GM03348 (cell line): ENCODE measurements around the gene ATP6V0E2.
A peak's percentile ranks its signal among the peaks of the same experiment; 100 is the strongest.

ENCODE experiments used
- DNase-seq: peaks from one replicate; pipeline ENCODE4 v3.0.0; 2012; ENCODE audit warnings: low spot score

Gene ATP6V0E2

DNA sequence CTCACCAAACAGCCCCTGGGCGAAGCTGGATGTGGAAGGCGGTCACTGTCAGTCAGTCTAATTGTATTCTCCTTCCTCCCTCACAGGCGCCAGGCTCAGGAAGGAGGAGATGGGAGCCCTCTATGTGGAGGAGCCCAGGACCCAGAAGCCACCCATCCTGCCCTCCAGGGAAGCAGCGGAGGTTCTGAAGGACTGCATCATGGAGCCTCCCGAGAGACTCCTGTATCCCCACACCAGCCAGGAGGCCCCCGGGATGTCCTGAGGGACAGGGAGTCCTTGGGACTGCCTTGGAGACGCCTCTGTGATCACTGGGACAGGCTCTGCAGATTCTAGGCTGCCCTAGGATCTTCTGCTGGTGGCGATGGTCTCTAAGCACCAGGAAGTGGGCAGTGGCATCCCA is 9.7 kb upstream of the ATP6V0E2 start:
- DNase-seq, result no peak

DNA sequence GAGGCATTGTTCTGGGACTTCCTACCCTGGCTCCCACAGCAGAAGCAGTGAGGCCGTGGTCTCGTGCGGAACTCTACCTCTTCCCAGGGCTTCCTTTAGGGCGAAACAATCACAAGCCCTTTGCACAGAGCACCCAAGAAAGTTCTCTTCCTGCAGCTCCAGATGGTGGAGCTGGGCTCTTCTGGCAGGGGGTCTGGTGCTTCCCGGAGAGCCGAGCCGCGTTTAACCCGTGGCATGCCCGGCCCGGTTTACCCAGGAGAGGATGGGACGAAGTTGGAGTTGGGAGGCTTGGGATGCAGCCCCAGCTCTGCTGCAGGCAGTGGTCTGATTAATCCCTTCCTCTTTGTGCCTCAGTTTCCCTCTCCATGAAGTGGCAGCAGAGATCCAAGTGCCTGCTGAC is 9.0 kb upstream of the ATP6V0E2 start:
- no peak for DNase-seq

DNA sequence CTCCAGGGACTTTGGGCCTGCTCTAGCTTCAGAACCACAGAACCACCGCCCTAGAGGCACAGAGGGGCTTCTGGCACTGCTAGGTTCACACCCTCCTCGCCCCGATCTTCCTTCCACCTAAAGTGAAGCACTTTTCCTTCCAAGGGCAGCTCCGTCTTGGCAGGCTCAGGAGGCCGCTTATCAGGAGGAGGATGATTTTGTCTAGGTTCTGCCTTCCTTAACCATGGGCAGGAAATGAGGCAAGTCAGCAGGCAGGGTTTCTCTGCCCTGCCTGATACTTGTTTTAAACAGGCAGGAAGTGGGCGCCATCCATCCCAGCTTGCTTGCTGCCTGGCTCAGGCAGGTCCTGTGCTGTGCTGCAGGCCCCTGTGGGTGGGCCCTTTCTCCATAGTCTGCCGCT is 8.3 kb upstream of the ATP6V0E2 start:
- no peak for DNase-seq

DNA sequence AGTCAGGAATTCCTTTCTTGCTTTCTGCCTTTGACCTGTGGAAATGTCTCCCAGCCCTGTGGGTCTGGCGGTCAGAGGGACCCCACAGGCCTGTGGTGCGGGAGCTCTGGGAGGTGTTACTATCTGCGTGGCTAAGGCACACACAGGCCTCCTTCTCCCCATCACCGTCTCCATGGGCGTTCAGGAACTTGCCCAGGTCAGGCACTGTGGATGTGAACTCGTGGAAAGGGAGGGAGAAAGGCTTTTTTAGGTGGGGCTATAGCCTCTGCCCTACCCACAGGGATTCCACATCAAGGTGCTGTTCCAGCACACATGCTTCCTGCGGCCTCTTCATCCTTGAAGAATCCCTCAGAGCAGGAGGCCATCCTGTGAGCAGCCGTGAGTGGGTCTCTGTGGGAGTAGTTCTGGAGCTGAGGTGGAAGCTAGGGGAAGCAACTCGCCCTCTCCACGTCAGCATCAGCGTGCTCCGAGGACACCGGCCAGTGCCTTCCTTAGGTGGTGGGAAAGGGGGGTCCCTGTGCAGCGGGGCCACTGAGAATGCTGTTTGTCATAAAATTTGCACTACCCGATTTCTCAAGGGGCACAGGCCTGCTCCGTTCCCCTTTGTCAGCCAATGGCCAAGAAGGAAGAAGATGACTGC is 7.5 kb upstream of the ATP6V0E2 start:
- no peak for DNase-seq

DNA sequence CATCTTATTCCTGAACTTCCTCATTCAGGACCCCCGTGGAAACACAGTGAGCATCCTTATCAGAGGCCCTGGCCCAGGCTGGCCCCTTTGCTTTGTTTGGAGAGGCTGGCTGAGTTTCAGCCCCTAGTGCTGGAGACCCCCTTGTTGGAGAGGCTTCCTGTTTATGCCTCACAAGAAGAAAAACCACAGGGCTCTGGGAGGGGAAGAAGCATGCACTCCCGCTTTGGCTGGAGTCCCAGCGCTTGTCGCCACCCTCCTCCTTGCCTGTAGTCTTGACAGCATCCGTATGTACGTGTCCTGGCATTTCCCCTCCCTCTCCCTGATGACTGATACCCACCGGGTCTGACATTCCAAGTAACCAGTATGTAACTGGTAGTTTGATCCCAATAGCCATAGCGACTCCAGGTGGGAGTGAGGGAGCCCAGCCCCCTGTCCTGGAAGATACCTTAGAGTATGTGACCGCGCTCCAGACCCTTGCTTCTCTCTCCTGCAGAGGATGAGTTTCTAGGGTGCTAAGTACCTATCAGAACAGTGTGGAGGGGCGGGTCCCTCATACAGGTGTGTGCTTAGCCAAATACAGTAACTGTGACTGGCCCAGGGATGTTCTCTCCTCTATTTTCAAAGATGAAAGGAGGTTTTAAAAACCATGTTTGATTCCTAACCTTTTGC is 6.9 kb upstream of the ATP6V0E2 start:
- DNase-seq, result no peak

DNA sequence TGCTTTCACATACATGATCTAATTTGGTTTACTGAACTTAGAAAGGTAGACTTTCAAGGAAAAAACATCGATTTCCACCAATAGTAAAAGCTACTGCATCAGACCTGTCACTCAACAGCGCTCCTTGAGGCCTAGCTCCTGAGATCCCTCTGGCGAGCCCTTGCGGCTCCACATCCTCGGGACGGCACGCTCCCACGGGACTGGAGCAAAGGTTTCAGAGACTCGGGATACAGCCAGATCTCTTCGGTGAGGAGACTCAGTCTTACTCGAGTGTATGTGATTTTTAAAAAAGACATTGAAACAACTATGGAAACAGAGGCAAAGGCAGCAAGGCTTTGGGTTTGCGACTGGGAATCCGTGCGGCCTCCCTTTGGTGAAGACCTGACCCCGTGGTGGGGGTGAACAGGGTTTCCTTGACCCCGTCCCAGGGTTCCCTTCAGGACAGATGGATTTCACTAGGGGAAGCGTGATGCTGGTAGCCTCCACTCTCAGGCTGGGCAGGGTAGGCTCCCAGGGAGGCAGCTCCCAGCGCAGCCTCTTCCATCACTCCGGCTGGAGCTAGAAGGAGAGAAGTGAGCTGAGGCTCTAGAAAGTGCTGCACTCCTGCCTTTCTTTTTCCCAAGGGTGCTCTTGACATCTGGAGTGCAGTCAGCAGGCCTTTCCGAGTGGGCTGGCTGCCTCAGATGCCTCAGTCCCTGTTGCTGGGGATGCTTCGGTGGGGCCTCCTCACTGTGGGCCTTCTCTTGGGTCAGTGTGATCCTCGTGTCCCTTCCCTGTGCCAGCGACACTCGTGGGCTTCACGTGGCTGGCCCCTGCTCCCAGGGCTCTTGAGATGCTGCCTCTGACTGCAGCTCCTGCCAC is 5.8 kb upstream of the ATP6V0E2 start:
- no peak for DNase-seq

DNA sequence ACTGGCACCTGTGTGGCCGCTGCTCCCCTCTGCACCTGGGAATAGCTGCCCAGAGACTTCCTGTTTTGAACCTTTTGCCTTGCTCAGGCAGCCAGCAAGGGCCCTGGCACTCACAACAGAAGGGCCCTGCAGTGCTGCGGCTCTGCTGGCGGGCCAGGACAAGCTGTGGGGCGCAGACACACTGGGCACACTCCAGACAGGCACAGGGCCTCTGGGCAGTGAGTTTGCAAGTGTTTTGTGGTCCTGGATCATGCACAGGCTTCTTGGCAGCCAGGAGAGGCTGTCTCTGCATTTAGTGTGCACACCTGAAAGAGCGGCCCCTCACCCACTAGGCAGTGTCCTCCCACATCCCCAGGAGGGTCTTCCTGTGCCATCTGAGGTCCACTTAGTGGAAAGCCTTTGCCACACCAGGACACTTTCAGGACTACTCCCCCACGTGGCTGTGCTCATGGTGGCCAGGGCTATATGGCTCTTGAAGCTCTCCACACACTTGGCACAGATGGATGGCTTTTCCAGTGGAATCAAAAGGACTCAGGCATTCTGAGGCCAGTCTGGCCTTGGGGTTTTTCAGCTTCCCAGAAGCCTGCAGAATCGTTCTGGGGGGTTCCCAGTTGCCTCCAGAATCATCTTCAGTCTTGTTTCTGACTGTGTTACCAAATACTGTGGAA is 5.0 kb upstream of the ATP6V0E2 start:
- DNase-seq, result no peak

DNA sequence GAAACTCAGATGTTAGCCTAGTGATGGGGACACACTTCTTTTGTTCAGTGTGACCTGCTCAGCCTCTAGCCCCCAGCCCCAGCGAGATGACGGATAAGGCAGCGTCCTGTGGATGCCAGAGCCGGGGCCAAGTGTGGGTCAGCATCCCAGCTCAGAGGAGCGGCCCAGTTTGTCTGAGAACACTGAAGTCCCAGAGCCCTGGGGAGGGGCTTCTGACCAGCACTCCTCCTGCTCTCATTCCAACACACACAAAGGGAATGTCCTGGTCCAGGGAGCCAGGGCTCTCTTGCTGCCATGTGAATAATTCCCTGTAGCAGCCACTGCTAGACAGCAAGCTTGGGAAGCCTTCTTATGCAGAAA is 4.5 kb upstream of the ATP6V0E2 start:
- no peak for DNase-seq

DNA sequence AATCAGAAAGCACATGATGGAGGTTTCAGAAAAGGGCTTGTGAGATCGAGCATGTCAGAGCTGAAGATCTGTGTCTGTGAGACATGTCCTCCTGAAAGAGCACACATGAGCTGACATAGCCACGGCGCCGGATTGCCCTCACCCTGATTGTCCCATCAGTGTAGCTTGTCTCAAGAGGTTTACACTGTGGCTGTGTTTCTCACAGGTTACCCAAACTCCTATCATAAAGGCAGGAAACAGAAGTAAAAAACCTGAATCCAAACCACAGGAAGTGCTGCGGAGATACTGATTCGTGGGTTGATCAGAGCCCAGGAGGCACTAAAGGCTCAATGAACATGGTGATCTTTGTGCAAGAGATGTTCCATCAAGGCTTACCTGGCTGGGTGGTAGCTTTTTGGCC is 3.9 kb upstream of the ATP6V0E2 start:
- no peak for DNase-seq

DNA sequence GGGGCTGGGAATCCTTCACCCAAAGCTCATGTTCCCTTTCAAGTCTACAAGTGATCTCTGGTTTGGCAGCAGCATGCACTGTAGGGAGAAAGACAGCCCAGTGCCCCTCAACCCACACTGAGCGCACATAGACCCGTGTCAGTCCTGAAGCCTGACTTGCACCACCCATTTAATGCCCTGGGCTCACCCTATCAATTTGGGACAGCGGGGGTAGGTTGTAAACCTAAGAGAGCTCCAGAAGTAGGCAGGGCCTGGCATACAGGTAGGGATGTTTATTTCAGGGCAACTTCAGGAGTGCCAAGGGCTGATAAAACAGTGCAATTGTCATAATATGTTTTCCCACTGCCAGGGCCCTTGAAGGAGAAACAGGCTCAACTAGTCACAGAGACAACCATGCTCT is 3.5 kb upstream of the ATP6V0E2 start:
- no peak for DNase-seq

DNA sequence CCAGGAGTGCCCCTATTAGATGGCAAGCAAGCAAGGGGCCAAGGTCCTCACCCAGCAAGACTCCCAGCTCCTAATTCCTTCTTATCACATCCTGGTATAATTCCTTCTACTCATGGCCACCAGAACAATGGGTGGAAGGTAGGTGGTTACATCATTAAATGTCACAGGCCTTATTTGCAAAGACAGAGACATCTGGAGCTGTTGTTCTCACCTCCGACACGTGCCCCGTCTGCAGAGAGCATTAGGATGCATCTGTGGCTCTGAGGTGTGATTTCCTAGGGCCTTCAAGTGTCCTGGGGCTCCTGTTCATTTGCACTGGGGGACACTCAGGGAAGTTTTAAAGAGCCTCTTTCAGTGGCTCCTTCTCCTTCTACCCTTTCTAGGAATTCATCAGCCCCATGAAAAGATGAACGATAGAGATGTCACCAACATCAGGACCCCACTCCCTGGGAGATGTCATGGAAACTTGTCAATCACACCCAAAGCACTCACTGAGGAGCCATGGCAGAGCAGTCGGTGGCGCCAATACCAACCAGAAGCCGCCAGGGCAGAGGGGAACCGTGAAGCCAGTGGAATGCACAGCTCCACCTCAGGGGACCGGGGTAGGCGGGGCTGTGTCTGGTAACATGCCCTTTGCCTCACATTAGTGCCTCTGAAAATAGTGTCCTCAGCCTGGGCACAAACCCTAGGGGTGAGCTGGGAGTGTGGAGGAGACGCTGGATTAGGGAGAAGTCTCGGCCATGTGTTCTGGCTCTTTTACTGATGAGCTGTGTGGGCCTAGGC is 2.9 kb upstream of the ATP6V0E2 start:
- no peak for DNase-seq

DNA sequence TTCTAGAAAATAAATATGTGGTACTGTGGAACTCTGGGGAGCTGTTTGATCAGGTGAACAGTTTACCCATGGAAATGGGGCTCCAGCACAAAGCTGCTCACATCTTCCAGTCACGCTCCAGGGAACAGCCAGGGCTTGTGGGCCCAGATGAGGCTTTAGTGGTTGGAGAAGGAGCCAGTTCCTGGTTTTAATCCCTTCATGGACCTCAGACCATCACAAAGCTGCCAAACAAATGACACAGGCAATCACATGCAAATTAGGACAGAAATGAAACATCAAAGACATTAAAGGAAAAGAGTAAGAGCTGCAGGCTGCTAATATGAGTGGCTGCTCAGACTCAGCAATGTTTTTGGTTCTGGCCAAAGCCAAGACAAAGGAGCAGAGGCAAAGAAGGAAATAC is 2.2 kb upstream of the ATP6V0E2 start:
- DNase-seq, result no peak

DNA sequence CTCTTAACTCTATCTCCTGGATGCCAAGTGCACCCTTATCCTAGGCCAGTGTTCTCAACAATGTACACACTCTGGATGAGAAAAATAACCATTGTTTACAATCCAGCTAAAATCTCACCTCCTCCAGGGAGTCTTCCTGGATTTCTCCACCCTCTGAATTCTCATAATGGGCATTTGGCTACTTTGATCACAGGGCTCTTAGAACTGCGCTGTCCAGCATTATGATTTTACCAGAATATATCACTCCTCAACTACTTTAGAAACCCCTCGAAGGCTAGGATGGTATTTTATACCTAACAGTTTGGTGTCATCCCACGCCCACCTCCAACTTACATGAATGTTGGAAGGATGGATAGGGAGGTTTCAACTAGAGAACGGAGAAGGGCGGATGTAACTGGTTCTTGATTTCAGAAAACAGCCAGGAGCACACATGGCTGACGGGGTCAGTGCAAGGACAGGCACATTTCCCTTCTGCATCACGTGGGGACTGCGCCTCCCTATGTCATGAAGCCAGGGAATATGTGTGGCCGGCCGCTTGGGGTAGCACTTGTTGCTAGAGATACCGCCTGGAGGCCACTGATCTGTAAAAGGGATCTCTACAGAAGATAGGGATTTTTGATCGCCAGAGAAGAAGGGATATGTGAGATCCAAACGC is 1.2 kb upstream of the ATP6V0E2 start:
- DNase-seq, result peak; percentile 90

DNA sequence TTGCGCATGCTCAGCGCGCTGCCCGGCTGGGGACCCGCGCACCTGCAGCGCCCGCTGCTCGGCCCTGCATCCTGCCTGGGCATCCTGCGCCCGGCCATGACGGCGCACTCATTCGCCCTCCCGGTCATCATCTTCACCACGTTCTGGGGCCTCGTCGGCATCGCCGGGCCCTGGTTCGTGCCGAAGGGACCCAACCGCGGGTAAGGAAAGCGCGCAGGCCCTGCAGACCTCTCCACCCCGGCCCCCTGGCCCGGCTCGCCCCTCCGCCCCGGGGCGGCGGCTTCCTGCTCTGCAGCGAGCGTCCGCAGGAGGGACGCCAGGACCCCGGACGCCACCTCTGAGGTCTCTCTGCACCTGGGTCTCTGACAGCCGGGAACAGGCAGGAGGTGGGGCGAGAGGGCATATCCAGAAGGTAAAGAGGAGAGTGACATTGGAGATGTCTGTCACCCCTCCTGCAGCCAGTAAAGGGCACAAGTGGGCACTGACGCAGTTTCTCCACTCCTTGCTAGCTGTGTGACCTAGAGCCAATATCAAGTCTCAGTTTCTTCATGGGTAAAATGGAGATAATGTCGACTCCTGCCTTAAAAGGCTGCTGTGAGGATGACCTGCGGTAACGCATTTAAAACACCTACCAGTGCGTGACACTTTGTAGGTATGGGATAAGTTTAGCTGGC is 338 bp downstream of the ATP6V0E2 start:
- DNase-seq, result no peak

DNA sequence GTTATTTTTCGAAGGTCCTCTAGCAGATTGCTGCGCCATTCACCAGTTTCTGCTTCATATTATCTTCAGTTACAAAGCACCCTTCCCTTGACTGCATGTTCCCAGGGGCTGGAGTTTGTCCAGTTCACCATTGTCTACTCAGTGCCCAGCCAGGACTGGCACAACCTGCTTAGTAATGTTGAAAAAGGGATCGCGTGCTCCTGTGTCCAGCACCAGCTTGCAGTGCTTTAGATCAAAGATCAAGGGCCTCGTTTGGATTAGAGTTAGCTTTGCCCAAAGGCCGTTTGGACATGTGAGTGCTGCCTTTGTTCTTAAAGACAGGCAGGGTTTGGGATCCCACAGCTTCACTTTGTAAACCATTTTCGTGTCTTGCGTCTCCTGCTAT is 867 bp downstream of the ATP6V0E2 start:
- DNase-seq, result no peak

DNA sequence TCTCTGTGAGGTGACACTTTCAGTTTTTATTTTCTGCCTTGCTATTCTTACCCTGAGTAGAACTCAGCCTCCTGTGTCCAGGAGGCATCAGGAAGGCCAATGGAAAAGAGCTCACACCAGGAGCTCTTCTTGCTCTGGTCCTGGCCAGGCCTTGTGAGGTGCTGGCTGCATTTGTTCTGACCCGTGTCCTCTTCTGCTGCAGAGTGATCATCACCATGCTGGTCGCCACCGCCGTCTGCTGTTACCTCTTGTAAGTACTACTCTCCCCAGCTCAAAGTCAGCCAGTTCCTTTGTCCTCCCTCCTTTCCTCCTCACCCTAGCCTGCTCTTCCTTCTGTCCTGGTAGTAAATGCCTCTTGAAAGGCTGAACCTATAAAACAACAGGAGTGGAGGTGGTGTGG is 1.6 kb downstream of the ATP6V0E2 start:
- no peak for DNase-seq

DNA sequence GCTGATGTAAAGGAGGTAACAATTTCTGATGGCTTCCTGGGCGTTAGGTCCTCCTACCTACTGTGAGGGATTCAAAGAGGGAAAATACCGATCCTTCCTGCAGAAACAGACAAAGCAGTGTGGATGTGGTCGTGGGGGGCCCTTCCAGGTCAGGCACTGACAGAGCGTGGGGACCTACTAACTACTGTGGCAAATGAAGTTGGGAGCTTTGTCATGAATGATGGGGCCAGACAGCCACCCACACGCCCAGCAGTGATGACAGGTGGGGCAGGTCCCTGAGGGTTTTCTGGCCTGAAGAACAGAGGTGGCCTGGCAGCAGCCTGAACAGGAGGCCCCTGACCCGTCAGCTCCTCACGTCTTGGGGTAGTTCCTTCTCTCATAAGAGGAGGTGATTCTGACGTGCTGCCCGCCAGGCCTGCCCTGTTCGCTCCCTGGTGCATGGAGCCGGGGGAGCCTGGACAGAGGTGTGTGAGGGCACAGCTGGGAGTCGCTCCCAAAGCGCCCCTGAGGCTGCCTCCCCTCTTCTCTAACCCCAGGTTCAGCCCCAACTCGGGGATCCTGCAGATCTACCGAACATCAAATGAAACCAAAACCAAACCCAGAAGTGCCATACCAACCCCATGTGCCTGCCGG is 4.2 kb downstream of the ATP6V0E2 start:
- no peak for DNase-seq

DNA sequence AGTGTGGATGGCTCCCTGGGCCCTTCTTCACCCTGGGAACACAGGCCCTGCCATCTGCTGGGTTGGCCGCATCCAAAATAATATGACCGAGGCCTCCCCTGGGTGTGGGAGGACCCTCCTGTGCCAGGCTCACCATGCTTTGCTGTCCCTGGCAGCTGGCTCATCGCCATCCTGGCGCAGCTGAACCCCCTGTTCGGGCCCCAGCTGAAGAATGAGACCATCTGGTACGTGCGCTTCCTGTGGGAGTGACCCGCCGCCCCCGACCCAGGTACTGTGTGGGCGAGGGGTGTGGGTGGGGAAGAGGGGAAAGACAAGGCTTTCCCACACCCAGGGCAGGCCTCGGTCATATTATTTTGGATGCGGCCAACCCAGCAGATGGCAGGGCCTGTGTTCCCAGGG is 4.8 kb downstream of the ATP6V0E2 start:
- DNase-seq, result no peak

DNA sequence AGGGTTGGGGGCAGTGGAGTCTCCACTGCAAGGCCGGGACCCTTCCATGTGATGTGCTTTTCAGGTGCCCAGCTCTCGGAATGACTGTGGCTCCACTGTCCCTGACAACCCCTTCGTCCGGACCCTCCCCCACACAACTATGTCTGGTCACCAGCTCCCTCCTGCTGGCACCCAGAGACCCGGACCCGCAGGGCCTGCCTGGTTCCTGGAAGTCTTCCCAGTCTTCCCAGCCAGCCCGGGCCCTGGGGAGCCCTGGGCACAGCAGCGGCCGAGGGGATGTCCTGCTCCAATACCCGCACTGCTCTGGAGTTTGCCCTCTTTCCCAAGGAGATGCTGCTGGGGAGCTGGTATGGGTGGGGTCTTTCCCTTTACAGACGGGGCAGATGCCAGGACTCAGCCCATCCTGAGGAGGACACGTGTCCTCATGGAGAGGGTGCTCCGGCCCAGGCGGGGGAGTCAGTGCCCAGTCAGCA is 5.5 kb downstream of the ATP6V0E2 start:
- no peak for DNase-seq
